Ecto neural progenitor cell (in vitro differentiated cells): Measurements from ENCODE around the gene RNF8.
"Not testable (repeated sequence)": the region's sequence is repeated elsewhere in the genome, so short reads cannot be mapped to it uniquely, and the experiment has no call there.

ENCODE experiments used
- DNase-seq: peaks from one replicate; pipeline ENCODE4 v3.0.0-alpha.2; 2018; ENCODE audit warnings: low spot score

RNF8 gene

DNA sequence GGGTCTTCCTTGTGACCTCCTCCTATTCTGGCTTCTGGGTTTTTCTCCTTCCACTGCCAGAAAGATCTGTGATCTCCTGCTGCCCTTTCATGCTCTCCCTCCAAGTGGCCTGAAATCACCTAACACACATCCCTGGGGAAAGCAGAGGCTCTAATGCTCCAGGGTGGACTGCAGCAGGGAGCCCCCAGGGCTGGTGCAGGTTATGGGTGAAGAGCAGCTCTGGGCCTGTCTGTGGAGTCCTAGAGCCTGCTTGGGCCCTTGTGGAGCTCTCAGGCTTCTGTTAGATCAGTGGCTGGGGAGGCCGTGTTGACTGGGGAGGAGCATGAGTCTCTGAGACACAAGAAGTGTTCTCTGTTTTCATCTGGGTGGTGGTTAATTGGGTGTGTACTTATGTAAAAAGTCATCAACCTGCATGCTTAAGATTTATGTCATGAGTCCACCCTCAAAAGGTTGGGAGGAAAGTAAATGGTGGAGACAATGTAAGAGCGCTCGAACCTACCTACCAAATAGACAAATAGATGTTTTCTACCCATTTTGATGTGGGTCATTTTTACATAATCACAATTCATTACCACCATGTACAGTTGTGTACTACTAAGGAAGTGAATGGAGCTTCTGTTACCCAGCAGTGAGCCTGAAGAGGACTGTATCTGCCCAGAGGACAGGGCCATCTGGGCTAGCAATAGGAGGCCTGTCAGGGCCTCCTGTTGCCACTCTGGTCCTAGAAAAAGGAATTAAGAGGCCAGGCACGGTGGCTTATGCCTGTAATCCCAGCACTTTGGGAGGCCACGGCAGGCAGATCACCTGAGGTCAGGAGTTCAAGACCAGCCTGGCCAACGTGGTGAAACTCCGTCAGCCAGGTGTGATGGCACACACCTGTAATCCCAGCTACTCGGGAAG, 32.0 kb upstream of the RNF8 start:
- DNase-seq: no peak

DNA sequence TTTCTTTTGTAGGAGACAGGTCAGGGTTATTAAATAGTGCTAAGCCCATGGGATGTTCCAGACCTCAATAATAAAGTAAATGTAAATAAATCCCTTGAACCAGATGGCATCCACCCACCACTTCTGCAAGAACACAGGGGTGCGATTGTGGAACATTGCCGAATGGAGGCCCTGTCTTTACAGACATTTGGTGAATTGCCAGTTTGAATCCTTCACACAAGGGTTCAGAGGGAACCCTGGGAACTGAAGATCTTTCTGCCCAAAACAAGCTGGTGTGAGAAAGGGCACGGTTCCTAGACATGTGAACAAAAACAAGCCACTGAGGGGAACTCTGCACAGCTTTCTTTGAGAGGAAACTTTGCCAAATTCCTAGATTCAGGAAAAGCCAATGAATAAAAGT, 30.2 kb upstream of the RNF8 start:
- DNase-seq: no peak

DNA sequence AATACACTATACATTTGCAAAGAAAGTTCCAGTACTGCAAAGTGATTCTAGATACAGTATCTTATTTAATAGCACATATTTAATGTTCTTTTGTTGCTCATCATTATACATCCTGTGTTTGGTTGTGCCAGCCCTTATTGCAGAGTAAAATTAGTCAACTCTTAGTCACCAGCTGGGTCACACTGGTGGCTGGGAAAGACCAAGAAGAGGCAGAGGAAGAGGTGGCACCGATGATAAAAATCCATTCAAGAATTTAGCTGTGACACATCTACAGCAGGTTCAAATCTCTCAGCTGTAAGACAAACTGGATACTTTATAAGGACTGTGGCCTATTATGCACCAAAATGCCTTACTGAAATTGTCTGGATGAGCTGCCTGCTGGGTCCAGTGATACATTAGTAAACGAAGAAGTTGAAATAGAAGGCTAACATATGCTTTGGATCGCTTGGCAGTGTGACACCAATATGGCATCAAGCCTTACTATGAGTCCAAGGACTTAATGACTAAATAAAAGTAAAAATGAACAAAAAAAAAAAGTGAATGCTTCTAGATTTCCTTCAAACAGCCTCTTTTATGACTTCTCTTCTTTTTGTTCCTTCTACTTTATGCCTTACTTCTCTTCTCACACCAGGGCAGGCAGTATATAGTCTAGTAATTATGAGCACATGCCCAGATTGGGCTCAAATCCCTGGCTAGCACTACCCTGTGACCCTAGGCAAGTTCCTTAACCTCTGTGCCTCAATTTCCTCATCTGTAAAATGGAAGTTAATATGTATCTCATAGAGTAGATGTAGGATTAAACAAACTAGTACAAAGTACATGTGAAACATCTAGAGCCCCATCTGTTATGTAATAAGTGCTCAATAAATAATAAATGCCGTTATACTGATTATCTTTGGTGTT, 29.4 kb upstream of the RNF8 start:
- no peak for DNase-seq

DNA sequence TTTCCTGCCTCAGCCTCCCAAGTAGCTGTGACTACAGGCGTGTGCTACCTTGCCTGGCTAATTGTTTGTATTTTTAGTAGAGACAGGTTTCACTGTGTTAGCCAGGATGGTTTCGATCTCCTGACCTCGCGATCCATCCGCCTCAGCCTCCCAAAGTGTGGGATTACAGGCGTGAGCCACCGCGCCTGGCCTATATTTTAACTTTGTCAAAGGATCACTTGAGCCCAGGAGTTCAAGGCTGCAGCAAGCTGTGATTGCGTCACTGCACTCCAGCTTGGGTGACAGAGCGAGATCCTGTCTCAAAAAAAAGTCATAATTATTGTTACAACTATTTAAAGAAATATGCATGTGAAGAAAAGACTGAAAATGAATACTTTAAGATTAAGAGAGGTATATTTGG, 23.4 kb upstream of the RNF8 start:
- not testable (repeated sequence) for DNase-seq

DNA sequence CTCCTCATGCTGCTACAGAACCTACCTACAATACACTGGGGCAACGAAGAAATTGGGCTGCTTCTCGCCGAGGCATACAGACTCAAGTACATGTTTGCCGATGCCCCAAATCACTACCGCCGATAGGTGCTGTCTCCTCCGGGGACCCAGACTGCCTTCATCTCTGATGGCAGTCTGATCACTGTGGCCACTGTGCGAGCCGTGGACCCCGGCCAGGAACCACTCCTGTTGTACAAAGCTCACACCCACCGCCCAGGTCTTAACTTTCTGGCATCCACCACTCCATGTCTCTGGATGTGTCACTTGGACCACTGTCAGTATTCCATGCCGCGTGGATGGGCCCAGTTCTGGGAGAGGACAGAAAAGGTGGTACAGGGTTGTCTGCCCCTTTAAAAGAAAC, 22.7 kb upstream of the RNF8 start:
- no peak for DNase-seq

DNA sequence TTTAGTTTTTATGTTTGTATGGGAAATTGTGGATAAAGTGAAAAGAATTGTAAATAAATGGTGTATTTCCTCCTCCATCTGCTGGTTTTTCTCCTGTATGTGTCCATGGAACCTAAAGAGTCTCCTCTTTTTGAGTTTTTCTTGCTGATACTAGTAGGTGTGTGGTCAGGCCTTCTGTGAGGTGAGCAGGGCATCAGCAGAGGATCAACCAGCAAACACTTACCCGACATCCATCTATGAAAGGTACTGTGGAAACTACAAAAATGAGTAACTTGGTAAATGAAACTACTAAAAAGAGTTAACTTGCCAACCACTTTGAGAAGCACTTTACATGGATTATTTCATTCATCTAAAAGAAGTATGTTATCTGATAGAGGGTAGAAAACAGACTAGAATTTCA, 20.9 kb upstream of the RNF8 start:
- DNase-seq: no peak

DNA sequence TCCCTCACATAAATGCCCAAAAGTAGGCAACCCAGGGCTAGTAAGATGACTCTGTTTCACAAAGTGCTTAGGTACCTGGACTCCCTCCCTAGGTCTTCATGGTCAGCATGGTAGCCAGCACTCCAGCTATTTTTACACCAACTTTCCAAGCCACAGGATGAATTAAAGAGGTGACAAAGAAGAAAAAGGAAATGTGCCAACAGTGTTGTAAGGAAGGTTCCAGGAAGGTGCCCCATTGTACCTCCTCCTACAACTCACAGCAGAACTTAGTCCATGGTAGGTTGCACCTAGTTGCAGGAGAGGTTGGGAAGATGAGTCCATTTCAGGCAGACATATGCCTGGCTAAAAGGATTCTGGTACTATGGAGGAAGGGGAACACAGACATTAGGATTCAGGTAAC, 19.7 kb upstream of the RNF8 start:
- DNase-seq: no peak

DNA sequence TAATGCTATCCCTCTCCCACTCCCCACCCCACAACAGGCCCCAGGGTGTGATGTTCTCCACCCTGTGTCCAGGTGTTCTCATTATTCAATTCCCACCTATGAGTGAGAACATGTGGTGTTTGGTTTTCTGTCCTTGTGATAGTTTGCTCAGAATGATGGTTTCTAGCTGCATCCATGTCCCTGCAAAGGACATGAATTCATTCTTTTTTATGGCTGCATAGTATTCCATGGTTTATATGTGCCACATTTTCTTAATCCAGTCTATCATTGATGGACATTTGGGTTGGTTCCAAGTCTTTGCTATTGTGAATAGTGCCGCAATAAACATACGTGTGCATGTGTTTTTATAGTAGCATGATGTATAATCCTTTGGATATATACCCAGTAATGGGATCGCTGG, 15.5 kb upstream of the RNF8 start:
- not testable (repeated sequence) for DNase-seq

DNA sequence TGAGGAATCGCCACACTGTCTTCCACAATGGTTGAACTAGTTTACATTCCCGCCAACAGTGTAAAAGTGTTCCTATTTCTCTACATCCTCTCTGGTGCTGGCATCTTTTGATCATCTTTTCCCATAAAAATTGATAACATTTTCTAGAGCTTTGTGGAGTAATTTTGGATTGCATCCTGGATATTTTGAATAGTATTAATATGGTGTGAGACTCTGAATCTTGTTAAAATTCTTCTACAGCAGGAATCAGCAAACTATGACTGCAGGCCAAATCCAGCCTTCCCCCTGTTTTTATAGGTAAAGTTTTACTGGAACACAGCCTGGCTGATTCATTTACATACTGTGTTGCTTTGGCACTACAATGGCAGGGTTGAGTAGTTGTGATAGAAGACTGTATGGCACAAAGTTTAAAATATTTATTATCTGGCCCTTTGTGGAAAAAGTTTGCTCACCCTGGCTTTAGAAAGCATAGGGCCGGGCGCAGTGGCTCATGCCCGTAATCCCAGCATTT, 15.0 kb upstream of the RNF8 start:
- DNase-seq: no peak

DNA sequence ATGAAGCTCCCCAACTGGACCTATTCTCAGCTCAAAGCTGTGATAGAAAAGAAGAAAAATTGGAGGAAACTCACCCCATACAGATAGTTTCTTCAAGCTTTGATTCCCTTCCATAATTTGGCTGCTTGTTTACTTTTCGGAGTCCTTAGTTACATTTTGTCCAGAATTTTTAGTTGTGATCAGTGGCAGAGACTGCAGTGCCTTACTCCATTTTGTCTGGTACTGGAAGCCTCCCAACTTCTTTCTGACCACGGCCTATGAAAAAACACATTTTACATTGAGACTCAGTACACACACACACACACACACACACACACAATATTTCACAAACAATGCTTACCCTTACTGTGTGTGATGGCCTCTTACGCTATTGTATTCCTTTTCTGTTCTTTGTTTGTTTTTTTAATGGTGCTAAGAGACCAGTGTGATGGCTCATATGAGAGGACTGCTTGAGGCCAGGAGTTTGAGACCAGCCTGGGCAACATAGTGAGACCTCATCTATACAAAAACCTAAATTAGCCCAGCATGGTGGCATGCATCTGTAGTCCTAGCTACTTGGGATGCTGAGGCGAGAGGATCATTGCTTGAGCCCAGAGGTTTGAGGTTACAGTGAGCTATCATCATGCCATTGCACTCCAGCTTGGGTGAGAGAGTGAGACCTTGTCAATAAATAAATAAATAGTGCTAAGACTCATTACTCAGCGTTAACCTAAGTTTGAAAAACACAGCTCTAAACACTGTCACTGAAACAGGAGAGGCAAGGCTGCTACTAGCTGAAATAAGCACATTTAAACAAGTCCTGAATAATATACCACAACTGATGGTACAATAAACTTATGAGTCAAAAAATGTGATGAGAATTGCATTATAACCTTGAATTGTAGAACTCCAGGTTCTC, 13.8 kb upstream of the RNF8 start:
- no peak for DNase-seq

DNA sequence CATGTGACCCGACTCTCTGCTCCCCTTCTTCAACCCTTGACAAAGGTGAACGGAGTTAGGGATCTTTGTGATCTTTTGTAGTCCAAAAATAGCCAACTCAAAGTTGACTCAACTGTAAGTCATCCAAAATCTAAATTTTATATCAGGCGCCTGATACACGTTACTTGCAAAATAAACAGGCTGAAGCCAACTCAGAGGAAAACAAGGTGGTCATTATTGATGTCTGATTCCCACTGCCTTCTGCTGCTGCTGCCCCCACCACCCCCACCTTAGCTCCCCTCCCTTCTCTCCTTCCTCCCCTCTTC, 13.2 kb upstream of the RNF8 start:
- DNase-seq: no peak

DNA sequence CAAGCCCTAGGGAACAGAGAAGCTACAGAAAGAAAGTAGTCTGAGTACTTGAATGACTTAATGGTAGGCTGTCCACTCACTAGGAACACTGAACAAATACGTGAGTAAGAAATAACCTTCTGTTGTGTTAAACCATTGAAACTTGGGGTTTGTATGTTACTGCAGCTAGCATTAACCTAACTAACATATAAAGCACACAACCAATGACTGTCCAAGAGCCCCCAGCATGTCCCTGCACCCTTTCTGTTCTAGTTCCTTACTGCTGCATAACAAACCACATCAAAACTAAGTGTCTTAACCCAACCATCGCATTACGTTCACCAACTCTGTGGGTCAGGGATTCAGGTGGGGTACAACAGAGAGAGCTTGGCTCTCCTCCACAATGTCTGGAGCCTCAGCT, 10.5 kb upstream of the RNF8 start:
- no peak for DNase-seq

DNA sequence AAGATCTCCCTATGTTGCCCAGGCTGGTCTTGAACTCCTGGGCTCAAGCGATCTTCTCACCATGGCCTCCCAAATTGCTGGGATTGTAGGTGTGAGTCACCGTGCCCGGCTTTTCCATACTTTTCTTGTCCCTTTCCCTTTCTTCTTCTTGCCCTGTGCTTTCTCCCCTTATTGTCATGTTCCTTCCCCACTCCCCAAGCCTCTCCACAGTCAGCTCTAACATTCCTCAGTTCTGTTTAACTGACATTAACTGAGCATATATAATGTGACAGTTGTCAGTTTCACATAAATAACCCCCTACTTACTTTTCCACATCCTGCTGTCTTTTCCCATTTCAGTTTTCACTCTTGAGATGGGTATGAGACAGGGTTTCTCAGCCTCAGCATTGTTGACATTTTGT, 9.5 kb upstream of the RNF8 start:
- DNase-seq: no peak

DNA sequence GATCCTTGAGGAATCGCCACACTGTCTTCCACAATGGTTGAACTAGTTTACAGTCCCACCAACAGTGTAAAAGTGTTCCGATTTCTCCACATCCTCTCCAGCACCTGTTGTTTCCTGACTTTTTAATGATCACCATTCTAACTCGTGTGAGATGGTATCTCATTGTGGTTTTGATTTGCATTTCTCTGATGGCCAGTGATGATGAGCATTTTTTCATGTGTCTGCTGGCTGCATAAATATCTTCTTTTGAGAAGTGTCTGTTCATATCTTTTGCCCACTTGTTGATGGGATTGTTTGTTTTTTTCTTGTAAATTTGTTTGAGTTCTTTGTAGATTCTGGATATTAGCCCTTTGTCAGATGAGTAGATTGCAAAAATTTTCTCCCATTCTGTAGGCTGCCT, 8.0 kb upstream of the RNF8 start:
- DNase-seq: not testable (repeated sequence)

DNA sequence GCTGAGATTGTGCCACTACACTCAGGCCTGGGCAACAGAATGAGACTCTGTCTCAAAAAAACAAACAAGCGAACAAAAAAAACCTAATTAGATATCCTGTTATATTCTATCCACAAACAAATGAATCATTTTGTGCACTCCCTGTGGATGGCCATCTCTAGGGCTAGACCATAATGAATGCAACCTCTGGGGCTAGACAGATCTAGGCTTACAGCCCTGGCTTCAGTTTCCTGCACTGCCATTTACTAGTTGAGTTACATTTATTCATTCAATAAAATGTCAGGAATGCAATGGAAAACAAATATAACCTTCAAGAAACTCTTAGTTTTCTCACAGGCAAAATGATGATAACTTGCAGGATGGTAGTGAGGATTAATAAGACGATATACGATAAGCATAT, 6.6 kb upstream of the RNF8 start:
- DNase-seq: no peak

DNA sequence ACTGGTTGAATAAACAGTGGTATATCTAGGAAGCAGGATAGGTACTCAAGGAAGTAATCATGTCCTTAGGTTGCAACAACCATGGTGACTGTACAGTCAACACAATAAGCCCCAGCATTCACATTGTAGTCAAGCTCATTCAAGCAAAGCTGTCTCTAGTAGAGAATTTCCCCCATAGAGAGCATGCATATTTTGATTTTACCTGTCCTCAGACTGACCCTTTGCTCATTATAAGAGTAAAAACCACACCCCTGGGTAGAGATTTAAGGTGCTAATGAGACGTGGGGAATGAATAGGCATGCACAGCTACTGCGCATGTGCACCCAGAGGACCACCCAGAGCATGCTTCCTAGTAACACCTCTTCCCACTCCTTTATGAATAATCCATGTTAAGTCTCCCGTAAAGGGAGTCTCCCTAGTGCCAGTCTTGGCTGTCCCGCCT, 6.1 kb upstream of the RNF8 start:
- DNase-seq: no peak

DNA sequence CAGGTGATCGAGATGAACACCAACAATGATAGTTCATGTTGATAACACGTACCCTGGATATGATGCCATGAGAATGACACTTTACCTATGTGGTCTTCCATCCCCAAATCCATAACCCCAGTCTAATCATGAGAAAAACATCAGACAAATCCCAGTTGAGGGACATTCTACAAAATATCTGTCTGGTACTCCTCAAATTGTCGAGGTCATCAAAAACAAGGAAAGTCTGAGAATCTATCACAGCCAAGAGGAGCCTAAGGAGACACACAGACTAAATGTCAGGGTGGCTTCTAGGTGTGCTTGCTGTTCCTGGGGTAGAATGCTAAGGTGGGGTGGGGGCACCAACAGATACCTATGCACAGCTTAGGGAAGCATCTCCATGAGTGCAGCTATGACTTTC, 2.8 kb upstream of the RNF8 start:
- no peak for DNase-seq

DNA sequence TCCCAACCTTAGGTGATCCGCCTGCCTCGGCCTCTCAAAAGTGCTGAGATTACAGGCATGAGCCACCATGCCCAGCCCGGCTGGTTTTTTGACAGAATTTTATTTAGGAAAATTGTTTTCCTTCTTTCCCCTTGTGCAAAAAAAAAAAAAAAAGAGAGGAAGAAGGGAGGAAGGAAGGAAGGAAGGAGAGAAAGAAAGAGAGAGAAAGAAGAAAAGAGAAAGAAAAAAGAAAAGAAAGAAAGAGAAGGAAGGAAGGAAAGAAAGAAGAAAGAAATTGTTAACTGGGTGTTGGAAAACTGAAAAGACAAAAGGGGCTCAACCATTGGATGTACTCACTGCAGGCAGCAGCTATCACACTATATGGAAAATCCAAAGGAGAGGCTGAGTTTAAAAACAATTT, 1.4 kb upstream of the RNF8 start:
- DNase-seq: no peak

DNA sequence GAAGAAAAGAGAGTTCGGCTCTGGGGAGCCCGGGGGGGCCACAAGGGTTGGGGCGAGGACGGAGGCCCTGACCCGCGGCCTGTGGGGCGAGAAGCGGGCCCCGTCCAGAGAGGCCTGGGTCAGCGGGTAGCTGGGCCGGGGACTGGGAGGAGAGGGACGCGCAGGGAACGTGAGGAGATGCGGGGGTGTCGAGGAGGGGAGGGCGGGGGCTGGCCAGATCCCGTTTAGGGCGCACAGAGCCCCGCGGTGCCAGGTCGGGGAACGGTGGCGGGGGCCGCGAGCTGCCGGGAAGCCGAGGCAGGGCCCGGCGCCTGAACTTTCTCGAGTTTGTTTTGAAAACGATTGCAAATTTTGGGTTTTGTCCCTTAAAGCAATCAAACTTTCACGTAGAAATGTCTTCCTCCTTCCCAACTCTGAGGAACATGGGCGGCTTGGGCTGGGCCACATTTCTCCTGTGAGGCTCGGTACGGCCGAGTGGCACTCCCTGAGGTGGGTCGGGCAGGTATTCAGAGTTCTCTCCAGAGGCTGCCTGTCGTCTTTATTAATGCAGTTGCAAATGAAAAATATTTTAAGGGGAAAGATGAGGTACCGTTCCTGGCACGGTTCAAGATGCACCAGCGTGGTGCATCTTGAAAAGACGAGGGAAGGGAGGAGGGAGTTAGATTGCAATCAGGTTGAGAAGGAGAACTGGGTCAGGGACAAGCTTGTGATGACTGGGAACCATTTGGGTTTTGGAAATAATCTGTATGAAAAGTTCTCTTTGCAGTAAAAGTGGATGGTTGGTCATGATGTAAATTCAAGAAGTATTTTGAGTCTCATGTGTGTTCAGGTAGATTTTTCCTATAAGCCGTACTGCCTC, 972 bp downstream of the RNF8 start:
- no peak for DNase-seq

DNA sequence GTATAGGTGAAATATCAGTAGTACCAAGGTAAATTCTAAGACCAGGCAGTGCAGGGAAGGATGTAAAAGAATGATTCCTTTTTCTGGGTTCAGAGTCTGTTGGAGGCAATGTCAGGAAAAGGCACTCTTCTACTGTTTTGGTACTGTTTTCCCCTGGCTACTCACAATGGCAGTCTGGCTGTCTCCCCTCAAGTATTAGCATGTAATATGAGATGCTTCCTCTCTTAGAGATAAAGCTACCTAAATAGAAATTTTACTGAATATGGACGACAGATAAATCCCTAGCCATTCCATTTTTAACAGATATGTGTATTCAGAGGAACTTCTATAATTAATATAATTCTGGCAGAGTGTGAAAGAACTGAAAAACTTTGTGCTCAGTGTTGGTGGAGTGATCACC, 3.5 kb downstream of the RNF8 start:
- no peak for DNase-seq

DNA sequence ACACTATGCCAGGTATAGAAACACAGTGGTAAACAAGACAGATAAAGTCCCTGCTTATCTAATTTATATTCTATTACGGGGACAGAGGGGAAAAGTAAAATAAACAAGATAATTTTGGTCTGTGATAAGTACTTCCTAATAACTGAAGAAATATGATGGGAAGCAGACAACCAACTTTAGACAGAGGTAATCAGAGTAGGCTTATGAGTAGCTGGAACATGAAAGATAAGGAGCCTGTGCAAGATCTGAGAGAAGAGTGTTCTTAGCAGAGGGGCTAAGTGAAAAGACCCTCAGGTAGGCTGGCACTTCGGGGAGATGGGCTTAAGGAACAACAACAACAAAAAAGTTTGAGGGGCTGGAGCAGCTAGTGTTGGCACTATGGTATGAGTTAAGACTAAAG, 4.1 kb downstream of the RNF8 start:
- no peak for DNase-seq
